BE2C (cell line): Measurements from ENCODE around the gene DTNB.

ENCODE experiments used
- DNase-seq: peaks from one replicate; pipeline ENCODE4 v3.0.0-alpha.2; 2020
- H3K27me3 ChIP-seq: fragments of 250-450 bp; sonication (Bioruptor Pico); 2 replicates; pipeline ENCODE4 v1.5.1; 2020; ENCODE audit warnings: mild to moderate bottlenecking
- H3K36me3 ChIP-seq: fragments of 250-450 bp; sonication (Bioruptor Pico); 2 replicates; pipeline ENCODE4 v1.5.1; 2020; ENCODE audit warnings: mild to moderate bottlenecking
- H3K4me1 ChIP-seq: fragments of 250-450 bp; sonication (Bioruptor Pico); 2 replicates; pipeline ENCODE4 v1.5.1; 2020
- H3K4me3 ChIP-seq: 2 replicates; pipeline ENCODE4 v1.5.1; 2011; ENCODE audit warnings: low read depth, low read length
- H3K9me3 ChIP-seq: fragments of 250-450 bp; sonication (Bioruptor Pico); 2 replicates; pipeline ENCODE4 v1.5.1; 2020
- TF ChIP-seq, protein P1 (sequence below): IDR thresholded peaks from 2 replicates; pipeline ENCODE4 v1.5.1; 2012; ENCODE audit warnings: mild to moderate bottlenecking, low read depth, low read length

The DTNB gene

DNA sequence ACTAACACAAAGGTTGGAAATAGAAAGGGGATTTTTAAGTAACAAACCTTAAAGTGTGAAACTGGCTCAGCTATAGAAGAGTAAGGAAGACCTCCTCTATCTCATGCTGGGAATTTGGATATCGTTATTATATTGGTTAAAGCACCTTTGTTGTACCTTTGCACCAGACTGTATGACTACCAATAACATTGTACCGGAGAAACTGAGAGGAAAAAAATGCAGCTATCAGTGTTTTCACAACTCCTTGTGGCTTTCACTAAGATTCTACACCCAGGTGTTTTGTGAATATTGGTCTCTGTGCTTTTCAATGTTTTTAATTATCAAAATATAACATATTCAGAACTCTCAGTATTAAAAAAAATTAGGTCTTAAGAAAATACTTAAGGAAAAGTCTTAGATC, 48.7 kb downstream of the DTNB start:
- Histone ChIP-seq H3K9me3 (no peaks in the 10 kb centered on the region), H3K4me1 (no peaks in the 10 kb centered on the region), H3K27me3 (no peaks in the 10 kb centered on the region), H3K36me3 (peaks cover 4% of the 10 kb centered on the region; the same call in 1 of the 2 replicates), H3K4me3 (no peak overlapping the region)
- no peak for DNase-seq
- TF ChIP-seq, protein P1, sequence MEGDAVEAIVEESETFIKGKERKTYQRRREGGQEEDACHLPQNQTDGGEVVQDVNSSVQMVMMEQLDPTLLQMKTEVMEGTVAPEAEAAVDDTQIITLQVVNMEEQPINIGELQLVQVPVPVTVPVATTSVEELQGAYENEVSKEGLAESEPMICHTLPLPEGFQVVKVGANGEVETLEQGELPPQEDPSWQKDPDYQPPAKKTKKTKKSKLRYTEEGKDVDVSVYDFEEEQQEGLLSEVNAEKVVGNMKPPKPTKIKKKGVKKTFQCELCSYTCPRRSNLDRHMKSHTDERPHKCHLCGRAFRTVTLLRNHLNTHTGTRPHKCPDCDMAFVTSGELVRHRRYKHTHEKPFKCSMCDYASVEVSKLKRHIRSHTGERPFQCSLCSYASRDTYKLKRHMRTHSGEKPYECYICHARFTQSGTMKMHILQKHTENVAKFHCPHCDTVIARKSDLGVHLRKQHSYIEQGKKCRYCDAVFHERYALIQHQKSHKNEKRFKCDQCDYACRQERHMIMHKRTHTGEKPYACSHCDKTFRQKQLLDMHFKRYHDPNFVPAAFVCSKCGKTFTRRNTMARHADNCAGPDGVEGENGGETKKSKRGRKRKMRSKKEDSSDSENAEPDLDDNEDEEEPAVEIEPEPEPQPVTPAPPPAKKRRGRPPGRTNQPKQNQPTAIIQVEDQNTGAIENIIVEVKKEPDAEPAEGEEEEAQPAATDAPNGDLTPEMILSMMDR: no peak

DNA sequence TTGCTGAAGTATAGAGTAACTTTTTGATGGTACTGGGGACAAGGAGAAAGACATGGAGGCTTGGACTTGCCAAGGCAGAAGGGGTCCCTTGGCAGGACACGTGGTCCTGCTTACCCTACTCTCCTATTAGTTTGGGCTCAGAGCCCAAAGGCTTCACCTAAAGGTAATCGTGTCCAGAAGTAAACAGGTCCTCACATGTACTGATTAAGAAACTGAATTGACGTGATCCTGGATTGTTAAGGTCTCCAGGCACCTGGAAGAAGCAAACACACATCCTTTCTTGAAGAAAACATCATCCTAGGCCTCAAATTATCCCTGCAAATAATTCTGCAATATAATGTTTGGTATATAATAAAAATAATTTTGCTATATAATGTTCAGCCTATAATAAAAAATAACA, 50.0 kb downstream of the DTNB start:
- no peak overlapping the region for H3K4me3 ChIP-seq
- H3K9me3 ChIP-seq: no peaks in the 10 kb centered on the region
- no peaks in the 10 kb centered on the region for H3K4me1 ChIP-seq
- H3K27me3 ChIP-seq: no peaks in the 10 kb centered on the region
- no peak for DNase-seq
- TF ChIP-seq, protein P1: no peak
- peaks cover 4% of the 10 kb centered on the region; the same call in 1 of the 2 replicates for H3K36me3 ChIP-seq

DNA sequence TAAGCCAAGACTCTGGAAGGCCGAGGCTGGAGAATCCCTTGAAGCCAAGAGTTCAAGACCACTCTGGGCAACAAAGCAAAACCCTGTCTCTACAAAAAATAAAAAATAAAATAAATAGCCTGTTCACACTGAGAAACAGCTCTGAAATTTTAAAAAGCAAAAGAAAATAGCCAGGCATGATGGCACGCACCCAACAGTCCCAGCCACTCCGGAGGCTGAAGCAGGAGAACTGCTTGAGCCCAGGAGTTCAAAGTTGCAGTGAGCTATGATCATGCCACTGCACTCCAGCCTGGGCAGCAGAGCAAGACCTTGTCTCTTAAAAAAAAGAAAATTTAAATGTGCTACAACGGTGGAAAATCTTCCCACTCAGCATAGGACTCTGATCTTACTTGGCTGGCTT, 52.7 kb downstream of the DTNB start:
- H3K36me3 ChIP-seq: no peaks in the 10 kb centered on the region; the same call in 1 of the 2 replicates
- no peaks in the 10 kb centered on the region for H3K4me1 ChIP-seq
- H3K4me3 ChIP-seq: no peak overlapping the region
- no peaks in the 10 kb centered on the region for H3K27me3 ChIP-seq
- DNase-seq: no peak
- TF ChIP-seq, protein P1: no peak
- no peaks in the 10 kb centered on the region for H3K9me3 ChIP-seq

DNA sequence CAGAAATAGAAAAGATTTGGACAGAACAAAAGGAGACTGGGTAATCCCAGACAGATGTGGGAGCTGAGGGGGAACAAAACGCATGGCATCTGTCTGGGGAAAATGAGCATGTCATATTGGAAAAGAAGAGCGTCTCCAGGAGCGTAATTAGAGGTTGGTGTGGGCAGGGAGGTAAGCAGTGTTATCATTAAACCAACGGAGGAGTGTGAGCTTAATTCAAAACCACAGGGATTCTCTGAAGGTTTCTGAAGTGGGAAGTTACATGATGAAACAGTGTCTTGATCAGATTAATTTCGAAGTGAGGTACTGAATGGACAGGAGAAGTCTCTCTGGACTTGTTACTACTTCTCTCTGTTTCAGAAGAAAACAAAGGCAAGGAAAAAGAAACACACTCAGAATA, 53.3 kb downstream of the DTNB start:
- no peaks in the 10 kb centered on the region for H3K27me3 ChIP-seq
- no peak for DNase-seq
- H3K4me1 ChIP-seq: no peaks in the 10 kb centered on the region
- H3K4me3 ChIP-seq: no peak overlapping the region
- TF ChIP-seq, protein P1: no peak
- H3K36me3 ChIP-seq: no peaks in the 10 kb centered on the region; the same call in 1 of the 2 replicates
- H3K9me3 ChIP-seq: no peaks in the 10 kb centered on the region

DNA sequence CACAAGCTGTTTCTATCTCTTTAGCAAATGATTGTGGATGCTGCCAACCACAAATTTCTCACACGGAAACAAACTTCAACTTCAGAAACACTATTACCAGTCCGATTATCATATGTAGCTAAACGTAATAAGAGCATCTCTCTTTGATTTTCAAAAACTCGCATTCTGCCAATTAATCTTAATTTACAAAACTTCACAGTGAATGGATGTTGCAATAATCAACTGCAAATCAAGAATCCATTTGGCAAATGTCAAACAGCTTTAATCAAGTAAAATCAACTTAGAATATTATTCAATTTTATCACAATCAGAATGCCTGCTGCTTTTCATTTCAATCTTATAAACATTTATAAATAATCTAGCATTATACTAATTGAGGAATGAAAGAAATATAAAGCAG, 54.2 kb downstream of the DTNB start:
- Histone ChIP-seq H3K4me1 (no peaks in the 10 kb centered on the region), H3K36me3 (no peaks in the 10 kb centered on the region; the same call in 1 of the 2 replicates), H3K27me3 (no peaks in the 10 kb centered on the region), H3K9me3 (no peaks in the 10 kb centered on the region), H3K4me3 (no peak overlapping the region)
- no peak for DNase-seq
- TF ChIP-seq, protein P1: no peak

DNA sequence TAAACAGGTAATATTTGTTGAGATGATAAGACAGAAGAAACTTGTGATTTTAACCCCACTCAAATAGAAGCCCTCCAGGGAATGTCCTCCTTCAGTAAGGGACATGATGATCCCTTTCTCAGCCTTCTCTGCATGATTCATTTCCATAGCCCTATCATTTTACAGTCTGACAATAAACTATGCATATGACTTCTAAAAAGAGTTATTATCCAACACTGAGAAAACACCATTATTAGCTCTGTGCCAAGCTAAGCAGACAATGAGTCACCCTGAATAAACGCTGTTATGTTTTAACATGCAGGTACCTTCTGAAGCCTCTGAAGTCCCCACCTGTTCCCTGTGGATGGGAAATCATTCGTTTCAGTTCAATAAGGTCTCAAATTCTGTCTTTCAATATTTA, 54.7 kb downstream of the DTNB start:
- Histone ChIP-seq H3K9me3 (no peaks in the 10 kb centered on the region), H3K4me3 (no peak overlapping the region), H3K36me3 (no peaks in the 10 kb centered on the region; the same call in 1 of the 2 replicates), H3K27me3 (no peaks in the 10 kb centered on the region), H3K4me1 (no peaks in the 10 kb centered on the region)
- no peak for DNase-seq
- TF ChIP-seq, protein P1: no peak
